ENCODE data around the gene GAPDH. TPM values are rescaled to one million over a fixed set of nuclear protein-coding genes. Genes with fewer than 3 reads are reported as not detected.

GAPDH gene
- total RNA-seq, 2 donors from 2014 or later = 1,700 to 2,744 TPM

- H3K4me3 ChIP-seq = no peak overlapping the region
- no peak for DNase-seq (ENCODE audit: low spot score)
Measured at GRCh38 chr12:6547987-6548386, 13.7 kb downstream of the GAPDH start.

GRCh38 chr12:6548556-6548955, 14.2 kb downstream of the GAPDH start:
- no peak for ATAC-seq (ENCODE audit: insufficient number of reproducible peaks, low FRiP score, low read depth)
- H3K27ac ChIP-seq = peak overlapping the region; percentile 59 to 98
- no peaks in the 10 kb centered on the region for H3K9me3 ChIP-seq
- H3K36me3 ChIP-seq = peaks cover 46% of the 10 kb centered on the region
- H3K4me1 ChIP-seq (ENCODE audit: control insufficient read depth in 1 of 2, low read depth in 2 of 2) = peaks cover 55 to 64% of the 10 kb centered on the region in 2 donors
- H3K27me3 ChIP-seq (replicated peaks; ENCODE audit: insufficient read depth) = no peaks in the 10 kb centered on the region
- TF ChIP-seq, protein P1, sequence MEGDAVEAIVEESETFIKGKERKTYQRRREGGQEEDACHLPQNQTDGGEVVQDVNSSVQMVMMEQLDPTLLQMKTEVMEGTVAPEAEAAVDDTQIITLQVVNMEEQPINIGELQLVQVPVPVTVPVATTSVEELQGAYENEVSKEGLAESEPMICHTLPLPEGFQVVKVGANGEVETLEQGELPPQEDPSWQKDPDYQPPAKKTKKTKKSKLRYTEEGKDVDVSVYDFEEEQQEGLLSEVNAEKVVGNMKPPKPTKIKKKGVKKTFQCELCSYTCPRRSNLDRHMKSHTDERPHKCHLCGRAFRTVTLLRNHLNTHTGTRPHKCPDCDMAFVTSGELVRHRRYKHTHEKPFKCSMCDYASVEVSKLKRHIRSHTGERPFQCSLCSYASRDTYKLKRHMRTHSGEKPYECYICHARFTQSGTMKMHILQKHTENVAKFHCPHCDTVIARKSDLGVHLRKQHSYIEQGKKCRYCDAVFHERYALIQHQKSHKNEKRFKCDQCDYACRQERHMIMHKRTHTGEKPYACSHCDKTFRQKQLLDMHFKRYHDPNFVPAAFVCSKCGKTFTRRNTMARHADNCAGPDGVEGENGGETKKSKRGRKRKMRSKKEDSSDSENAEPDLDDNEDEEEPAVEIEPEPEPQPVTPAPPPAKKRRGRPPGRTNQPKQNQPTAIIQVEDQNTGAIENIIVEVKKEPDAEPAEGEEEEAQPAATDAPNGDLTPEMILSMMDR (IDR thresholded peaks at IDR 0.05) = no peak
- no peak for DNase-seq (ENCODE audit: low spot score)
- peak overlapping the region; percentile 6 for H3K4me3 ChIP-seq

More at GRCh38 chr12:6547987-6548386, 13.7 kb downstream of the GAPDH start:
- no peak for ATAC-seq (ENCODE audit: insufficient number of reproducible peaks, low FRiP score, low read depth)
- peaks cover 50 to 58% of the 10 kb centered on the region in 2 donors for H3K4me1 ChIP-seq (ENCODE audit: control insufficient read depth in 1 of 2, low read depth in 2 of 2)
- H3K36me3 ChIP-seq = peaks cover 49% of the 10 kb centered on the region
- H3K9me3 ChIP-seq = no peaks in the 10 kb centered on the region
- TF ChIP-seq, protein P1 (IDR thresholded peaks at IDR 0.05) = no peak
- H3K27ac ChIP-seq = peak overlapping the region; percentile 59 to 98
- H3K27me3 ChIP-seq (replicated peaks; ENCODE audit: insufficient read depth) = no peaks in the 10 kb centered on the region

GRCh38 chr12:6548966-6549683, 14.8 kb downstream of the GAPDH start:
- ATAC-seq (ENCODE audit: insufficient number of reproducible peaks, low FRiP score, low read depth) = no peak
- DNase-seq (ENCODE audit: low spot score) = no peak
- TF ChIP-seq, protein P1 (IDR thresholded peaks at IDR 0.05) = no peak
- H3K9me3 ChIP-seq = no peaks in the 10 kb centered on the region
- H3K27me3 ChIP-seq (replicated peaks; ENCODE audit: insufficient read depth) = no peaks in the 10 kb centered on the region
- peak overlapping the region; percentile 11 for H3K4me3 ChIP-seq
- peaks cover 59 to 69% of the 10 kb centered on the region in 2 donors for H3K4me1 ChIP-seq (ENCODE audit: control insufficient read depth in 1 of 2, low read depth in 2 of 2)
- peaks cover 45% of the 10 kb centered on the region for H3K36me3 ChIP-seq
- H3K27ac ChIP-seq = peak overlapping the region; percentile 98 to 100

- Histone ChIP-seq H3K27ac (peak overlapping the region; percentile 98 to 100), H3K36me3 (peaks cover 39% of the 10 kb centered on the region), H3K4me1 (ENCODE audit: control insufficient read depth in 1 of 2, low read depth in 2 of 2) (peaks cover 59 to 70% of the 10 kb centered on the region in 2 donors), H3K9me3 (no peaks in the 10 kb centered on the region), H3K4me3 (peak overlapping the region; percentile 93), H3K27me3 (replicated peaks; ENCODE audit: insufficient read depth) (no peaks in the 10 kb centered on the region)
- no peak for DNase-seq (ENCODE audit: low spot score)
- TF ChIP-seq, protein P1 (IDR thresholded peaks at IDR 0.05) = no peak
- no peak for ATAC-seq (ENCODE audit: insufficient number of reproducible peaks, low FRiP score, low read depth)
Measured at GRCh38 chr12:6549684-6550151, 15.4 kb downstream of the GAPDH start.

DNA sequence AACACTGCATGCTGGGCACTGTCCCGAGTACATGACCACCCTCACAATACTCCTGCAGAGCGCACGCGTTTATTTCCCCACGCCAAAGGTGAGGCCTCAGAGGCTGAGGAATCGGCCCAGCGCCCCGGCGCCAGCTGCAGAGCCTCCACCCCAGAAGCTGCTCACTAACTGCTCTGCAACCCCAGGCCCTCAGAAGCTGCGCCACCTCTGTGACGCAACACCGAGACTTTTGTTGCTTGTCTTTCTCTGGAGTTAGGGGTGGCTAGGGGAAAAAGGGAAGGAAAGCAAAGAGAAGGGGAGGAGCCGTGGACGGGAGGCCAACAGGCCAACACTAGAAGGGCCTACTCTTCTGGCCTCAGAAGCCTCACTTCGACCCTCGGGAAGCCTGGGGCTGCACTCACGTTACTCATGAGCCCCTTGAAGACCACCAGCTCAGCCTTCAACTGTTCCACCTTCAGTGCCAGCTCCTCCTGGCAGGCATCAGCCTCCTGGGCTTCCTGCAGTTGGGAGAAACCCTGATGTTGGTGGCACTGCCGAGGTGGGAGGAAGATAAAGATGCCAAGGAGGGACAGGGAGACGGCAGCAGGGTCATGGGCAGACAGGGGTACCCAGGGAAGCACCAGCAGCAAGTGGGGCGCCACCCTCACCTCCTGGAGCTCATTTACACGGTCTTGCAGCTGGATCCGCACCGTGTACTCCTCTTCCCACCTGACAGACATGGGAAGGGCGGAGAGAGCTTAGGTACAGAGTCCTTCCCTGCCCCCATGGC, 16.2 kb downstream of the GAPDH start:
- Histone ChIP-seq H3K9me3 (no peaks in the 10 kb centered on the region), H3K27me3 (replicated peaks; ENCODE audit: insufficient read depth) (no peaks in the 10 kb centered on the region), H3K4me3 (peak overlapping the region; percentile 93), H3K36me3 (peaks cover 39% of the 10 kb centered on the region), H3K27ac (peak overlapping the region; percentile 98 to 100), H3K4me1 (ENCODE audit: control insufficient read depth in 1 of 2, low read depth in 2 of 2) (peaks cover 59 to 75% of the 10 kb centered on the region in 2 donors)
- ATAC-seq (ENCODE audit: insufficient number of reproducible peaks, low FRiP score, low read depth) = no peak
- TF ChIP-seq, protein P1 (IDR thresholded peaks at IDR 0.05) = no peak
- DNase-seq (ENCODE audit: low spot score) = no peak

Measured in thoracic aorta (tissue), 2 donors.